Panc1 (cell line): ENCODE measurements around the gene COL4A2. TPM values are rescaled to one million over a fixed set of nuclear protein-coding genes. Genes with fewer than 3 reads are reported as not detected.

Source experiments
- ATAC-seq: fragments of 200-7000 bp; cut with Tn5 transposase; 2 replicates; pipeline ENCODE4 v1.9.1; 2020; ENCODE audit warnings: mild to moderate bottlenecking, moderate library complexity
- BruUV-seq: library from RNA; stranded (reverse); fragments of 400-500 nt; replicated peaks from 2 replicates; lab custom pipeline; 2021; lab: Mats Ljungman, UMichigan
- CTCF ChIA-PET: fragments of 300-600 bp; sonication (Branson Sonifier 250); formaldehyde crosslinking; loops from one replicate; lab custom pipeline; 2022; ENCODE audit warnings: antibody characterized with exemption; lab: Charles Lee
- POLR2A ChIA-PET: fragments of 300-600 bp; sonication (Branson Sonifier 250); formaldehyde crosslinking; loops from one replicate; lab custom pipeline; 2022; ENCODE audit warnings: antibody characterized with exemption; lab: Charles Lee
- DNase-seq: peaks from one replicate; pipeline ENCODE4 v3.0.0-alpha.2; 2010; ENCODE audit warnings: low read depth, low spot score
- H3K27ac ChIP-seq: 2 replicates; pipeline ENCODE4 v1.5.1; 2011; ENCODE audit warnings: mild to moderate bottlenecking, low read length, inconsistent platforms
- H3K27me3 ChIP-seq: fragments of 200-500 bp; sonication (Bioruptor generic); 2 replicates; pipeline ENCODE4 v1.6.0; 2014; ENCODE audit warnings: low read length, inconsistent platforms; ENCODE audit not compliant: control insufficient read depth, insufficient read depth
- H3K36me3 ChIP-seq: fragments of 200-500 bp; sonication (Bioruptor generic); 2 replicates; pipeline ENCODE4 v1.5.1; 2014; ENCODE audit warnings: inconsistent platforms, mild to moderate bottlenecking, low read length, moderate library complexity; ENCODE audit not compliant: control insufficient read depth, insufficient read depth
- H3K4me1 ChIP-seq: 2 replicates; pipeline ENCODE4 v1.5.1; 2011; ENCODE audit warnings: inconsistent platforms, mild to moderate bottlenecking, low read length, moderate library complexity; ENCODE audit not compliant: control insufficient read depth, insufficient read depth
- H3K4me3 ChIP-seq, 2 experiments: 2 replicates each; pipeline ENCODE4 v1.5.1; 2011 to 2012; ENCODE audit warnings: low read depth in 2 of 2, low read length in 2 of 2, mild to moderate bottlenecking in 2 of 2, inconsistent platforms in 1 of 2, moderate library complexity in 1 of 2
- H3K9me3 ChIP-seq: fragments of 200-500 bp; sonication (Bioruptor generic); 2 replicates; pipeline ENCODE4 v1.5.1; 2014; ENCODE audit warnings: low read depth, mild to moderate bottlenecking, inconsistent platforms, low read length, moderate library complexity; ENCODE audit not compliant: control insufficient read depth, insufficient read depth
- POLR2AphosphoS5 ChIP-seq: IDR thresholded peaks from 2 replicates; pipeline ENCODE4 v1.6.1; 2012; ENCODE audit warnings: mild to moderate bottlenecking, low read depth, low read length, moderate library complexity
- SIN3A ChIP-seq: IDR thresholded peaks from 2 replicates; pipeline ENCODE4 v1.6.1; 2012; ENCODE audit warnings: low read depth, mild to moderate bottlenecking, low read length, moderate library complexity, borderline replicate concordance; ENCODE audit not compliant: insufficient read depth
- TCF7L2 ChIP-seq: IDR thresholded peaks from 2 replicates; pipeline ENCODE4 v1.6.1; 2011; ENCODE audit warnings: mild to moderate bottlenecking, low read depth, low read length, inconsistent platforms
- in situ Hi-C: cut with HindIII; loops from 2 replicates; pipeline ENCODE4 v1.10.0; 2016; ENCODE audit warnings: low sequenced_read_pairs, low pct_unique_long_range_greater_than_20kb
- intact Hi-C: fragments of 100-400 bp; cut with micrococcal nuclease; formaldehyde crosslinking; loops from one replicate; pipeline ENCODE4 v1.10.0; 2022; ENCODE audit not compliant: unreplicated experiment
- total RNA-seq: library from RNA; stranded (reverse); gene quantifications from one replicate; pipeline ENCODE4 v1.2.1, GENCODE V29; 2021; ENCODE audit not compliant: unreplicated experiment
- TF ChIP-seq, protein P1 (sequence below), 2 experiments: IDR thresholded peaks; 2 replicates each; pipeline ENCODE4 v1.6.1; 2011 to 2012; ENCODE audit warnings: low read depth in 2 of 2, control low read depth in 1 of 2, low read length in 1 of 2, mild to moderate bottlenecking in 1 of 2, moderate library complexity in 1 of 2; ENCODE audit not compliant: insufficient read depth in 1 of 2
- TF ChIP-seq, protein P2 (sequence below): fragments of 450-650 bp; IDR thresholded peaks from 2 replicates; pipeline ENCODE4 v1.5.1; 2017; ENCODE audit warnings: mild to moderate bottlenecking

Gene COL4A2
- total RNA-seq, 1 experiment from 2014 or later, result 3.0 TPM

DNA sequence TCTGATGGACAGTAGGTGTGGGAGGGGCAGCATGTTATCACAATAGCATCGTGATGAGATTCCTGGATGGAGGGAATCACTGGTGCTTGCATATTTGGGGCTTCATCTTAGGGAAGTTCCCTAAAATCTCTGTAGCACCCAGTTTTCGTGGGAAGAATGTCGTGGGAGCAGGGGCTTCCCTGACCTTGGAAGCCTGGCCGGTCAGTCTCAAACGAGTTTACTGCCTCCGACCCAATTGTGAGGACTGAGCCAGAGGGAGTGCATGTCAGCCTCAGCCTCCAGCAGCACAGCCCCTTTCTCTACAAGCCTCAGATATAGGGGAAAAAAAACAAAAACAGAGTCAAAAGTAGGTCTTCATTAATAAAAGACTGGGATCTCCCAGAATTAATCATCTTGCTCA is 32.2 kb downstream of the COL4A2 start:
- Histone ChIP-seq H3K36me3 (no peaks in the 10 kb centered on the region), H3K27ac (no peak overlapping the region), H3K4me3 (no peak overlapping the region), H3K9me3 (no peaks in the 10 kb centered on the region), H3K4me1 (no peaks in the 10 kb centered on the region), H3K27me3 (no peaks in the 10 kb centered on the region)
- POLR2A ChIA-PET, result no interaction called here
- in situ Hi-C loops (no loop called here), intact Hi-C loops (no loop called here)
- TF ChIP-seq TCF7L2 (no peak), SIN3A (no peak), POLR2AphosphoS5 (no peak)
- TF ChIP-seq, protein P1, sequence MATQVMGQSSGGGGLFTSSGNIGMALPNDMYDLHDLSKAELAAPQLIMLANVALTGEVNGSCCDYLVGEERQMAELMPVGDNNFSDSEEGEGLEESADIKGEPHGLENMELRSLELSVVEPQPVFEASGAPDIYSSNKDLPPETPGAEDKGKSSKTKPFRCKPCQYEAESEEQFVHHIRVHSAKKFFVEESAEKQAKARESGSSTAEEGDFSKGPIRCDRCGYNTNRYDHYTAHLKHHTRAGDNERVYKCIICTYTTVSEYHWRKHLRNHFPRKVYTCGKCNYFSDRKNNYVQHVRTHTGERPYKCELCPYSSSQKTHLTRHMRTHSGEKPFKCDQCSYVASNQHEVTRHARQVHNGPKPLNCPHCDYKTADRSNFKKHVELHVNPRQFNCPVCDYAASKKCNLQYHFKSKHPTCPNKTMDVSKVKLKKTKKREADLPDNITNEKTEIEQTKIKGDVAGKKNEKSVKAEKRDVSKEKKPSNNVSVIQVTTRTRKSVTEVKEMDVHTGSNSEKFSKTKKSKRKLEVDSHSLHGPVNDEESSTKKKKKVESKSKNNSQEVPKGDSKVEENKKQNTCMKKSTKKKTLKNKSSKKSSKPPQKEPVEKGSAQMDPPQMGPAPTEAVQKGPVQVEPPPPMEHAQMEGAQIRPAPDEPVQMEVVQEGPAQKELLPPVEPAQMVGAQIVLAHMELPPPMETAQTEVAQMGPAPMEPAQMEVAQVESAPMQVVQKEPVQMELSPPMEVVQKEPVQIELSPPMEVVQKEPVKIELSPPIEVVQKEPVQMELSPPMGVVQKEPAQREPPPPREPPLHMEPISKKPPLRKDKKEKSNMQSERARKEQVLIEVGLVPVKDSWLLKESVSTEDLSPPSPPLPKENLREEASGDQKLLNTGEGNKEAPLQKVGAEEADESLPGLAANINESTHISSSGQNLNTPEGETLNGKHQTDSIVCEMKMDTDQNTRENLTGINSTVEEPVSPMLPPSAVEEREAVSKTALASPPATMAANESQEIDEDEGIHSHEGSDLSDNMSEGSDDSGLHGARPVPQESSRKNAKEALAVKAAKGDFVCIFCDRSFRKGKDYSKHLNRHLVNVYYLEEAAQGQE (IDR thresholded peaks at IDR 0.05; ENCODE audit: insufficient read depth in 1 of 2, low read depth in 2 of 2, low read length in 1 of 2), result no peak
- TF ChIP-seq, protein P2, sequence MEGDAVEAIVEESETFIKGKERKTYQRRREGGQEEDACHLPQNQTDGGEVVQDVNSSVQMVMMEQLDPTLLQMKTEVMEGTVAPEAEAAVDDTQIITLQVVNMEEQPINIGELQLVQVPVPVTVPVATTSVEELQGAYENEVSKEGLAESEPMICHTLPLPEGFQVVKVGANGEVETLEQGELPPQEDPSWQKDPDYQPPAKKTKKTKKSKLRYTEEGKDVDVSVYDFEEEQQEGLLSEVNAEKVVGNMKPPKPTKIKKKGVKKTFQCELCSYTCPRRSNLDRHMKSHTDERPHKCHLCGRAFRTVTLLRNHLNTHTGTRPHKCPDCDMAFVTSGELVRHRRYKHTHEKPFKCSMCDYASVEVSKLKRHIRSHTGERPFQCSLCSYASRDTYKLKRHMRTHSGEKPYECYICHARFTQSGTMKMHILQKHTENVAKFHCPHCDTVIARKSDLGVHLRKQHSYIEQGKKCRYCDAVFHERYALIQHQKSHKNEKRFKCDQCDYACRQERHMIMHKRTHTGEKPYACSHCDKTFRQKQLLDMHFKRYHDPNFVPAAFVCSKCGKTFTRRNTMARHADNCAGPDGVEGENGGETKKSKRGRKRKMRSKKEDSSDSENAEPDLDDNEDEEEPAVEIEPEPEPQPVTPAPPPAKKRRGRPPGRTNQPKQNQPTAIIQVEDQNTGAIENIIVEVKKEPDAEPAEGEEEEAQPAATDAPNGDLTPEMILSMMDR, result no peak
- BruUV-seq, result no TSS peak
- CTCF ChIA-PET, result no interaction called here
- DNase-seq, result no peak
- ATAC-seq, result no peak

DNA sequence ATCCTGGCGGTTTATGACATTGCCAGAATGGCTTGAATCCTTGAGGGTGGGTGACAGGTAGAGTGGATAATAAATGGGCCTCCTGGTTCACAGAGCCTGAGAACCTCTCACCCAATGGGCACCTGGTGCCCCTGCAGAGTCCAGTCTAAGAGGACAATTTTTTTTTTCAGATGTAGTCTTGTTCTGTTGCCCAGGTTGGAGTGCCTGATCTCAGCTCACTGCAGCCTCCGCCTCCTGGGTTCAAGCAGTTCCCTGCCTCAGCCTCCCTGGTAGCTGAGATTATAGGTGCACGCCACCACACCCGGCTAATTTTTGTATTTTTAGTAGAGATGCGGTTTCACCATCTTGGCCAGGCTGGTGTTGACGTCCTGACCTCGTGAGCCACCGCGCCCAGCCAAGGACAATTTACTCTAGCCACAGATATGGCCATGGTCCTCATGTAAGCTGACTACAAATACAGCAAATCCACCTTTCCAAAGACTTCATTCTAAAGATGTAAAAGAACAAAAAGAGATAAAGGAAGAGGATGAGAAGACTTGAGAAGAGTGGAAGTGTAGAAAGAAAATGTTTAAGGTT is 33.0 kb downstream of the COL4A2 start:
- TF ChIP-seq TCF7L2 (no peak), POLR2AphosphoS5 (no peak), SIN3A (no peak)
- TF ChIP-seq, protein P1 (IDR thresholded peaks at IDR 0.05; ENCODE audit: insufficient read depth in 1 of 2, low read depth in 2 of 2, low read length in 1 of 2), result no peak
- TF ChIP-seq, protein P2, result no peak
- H3K27ac ChIP-seq, result no peak overlapping the region
- H3K27me3 ChIP-seq, result no peaks in the 10 kb centered on the region
- no peaks in the 10 kb centered on the region for H3K4me1 ChIP-seq
- H3K4me3 ChIP-seq, result no peak overlapping the region
- H3K9me3 ChIP-seq, result no peaks in the 10 kb centered on the region
- in situ Hi-C loops (no loop called here), intact Hi-C loops (no loop called here)
- ChIA-PET POLR2A (no interaction called here), CTCF (no interaction called here)
- ATAC-seq, result no peak
- no peak for DNase-seq
- BruUV-seq, result no TSS peak
- H3K36me3 ChIP-seq, result no peaks in the 10 kb centered on the region
